HG03457 (cell line): ENCODE results near the gene PTPN13.
"Not testable (repeated sequence)": the region's sequence is repeated elsewhere in the genome, so short reads cannot be mapped to it uniquely, and the experiment has no call there.

Experiments used
- ATAC-seq: cut with Tn5 transposase; IDR thresholded peaks from one replicate; pipeline ENCODE4 v1.9.1; 2021; ENCODE audit warnings: moderate number of reproducible peaks; ENCODE audit not compliant: unreplicated experiment

PTPN13 gene

GRCh38 chr4:86688026-86688425 lies 93.9 kb downstream of the PTPN13 start:
- no peak for ATAC-seq

DNA sequence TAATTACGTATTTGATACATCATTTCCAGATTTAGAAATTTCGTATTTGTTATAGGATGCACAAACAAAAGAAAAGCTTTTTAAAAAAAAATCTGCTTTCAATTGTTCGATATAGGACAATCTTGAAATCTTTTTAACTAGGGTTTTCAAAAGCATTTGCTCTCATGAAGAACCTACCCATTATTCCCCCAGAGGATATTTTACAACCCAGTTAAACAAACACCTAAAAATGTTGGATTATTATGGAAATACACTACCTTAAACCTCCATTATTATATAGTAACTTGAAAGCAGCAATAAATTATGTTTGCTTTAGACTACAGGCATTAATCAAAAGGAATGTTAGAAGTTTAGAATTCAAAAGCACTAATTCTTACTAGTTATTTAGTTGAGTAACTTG lies 110.5 kb downstream of the PTPN13 start:
- ATAC-seq = no peak

DNA sequence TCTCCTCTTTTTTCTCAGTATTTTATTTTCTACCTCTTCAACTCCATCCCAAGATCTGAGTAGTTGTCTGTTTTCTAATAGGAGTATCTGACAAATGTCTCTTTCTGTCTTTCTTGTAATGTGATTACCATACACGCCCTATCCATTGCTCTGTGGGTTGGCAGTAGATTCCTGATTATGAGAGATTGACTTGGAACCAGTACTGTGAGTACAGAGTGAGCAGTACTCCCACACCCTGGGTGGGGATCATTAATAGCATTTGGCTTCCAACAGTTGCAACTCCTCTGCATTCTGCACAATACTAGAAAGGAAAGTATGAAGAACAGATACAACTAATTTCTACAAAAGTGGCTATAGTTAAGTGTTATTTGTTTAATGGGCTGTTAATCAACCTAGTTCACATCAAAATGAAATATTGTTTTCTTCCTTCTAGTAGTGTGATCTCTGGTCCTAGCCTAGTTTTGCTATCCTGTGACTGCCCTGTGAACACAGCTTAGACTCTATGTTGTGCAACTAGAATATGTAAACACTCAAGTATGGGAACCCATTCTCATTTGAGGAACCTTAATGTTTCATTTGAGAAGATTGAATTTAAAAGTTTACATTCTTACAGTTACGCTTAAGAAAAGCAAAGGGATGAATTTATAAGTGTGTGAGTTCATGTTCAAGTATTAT lies 112.9 kb downstream of the PTPN13 start:
- no peak for ATAC-seq

- no peak for ATAC-seq
Observed at GRCh38 chr4:86717651-86718050, 123.5 kb downstream of the PTPN13 start.

DNA sequence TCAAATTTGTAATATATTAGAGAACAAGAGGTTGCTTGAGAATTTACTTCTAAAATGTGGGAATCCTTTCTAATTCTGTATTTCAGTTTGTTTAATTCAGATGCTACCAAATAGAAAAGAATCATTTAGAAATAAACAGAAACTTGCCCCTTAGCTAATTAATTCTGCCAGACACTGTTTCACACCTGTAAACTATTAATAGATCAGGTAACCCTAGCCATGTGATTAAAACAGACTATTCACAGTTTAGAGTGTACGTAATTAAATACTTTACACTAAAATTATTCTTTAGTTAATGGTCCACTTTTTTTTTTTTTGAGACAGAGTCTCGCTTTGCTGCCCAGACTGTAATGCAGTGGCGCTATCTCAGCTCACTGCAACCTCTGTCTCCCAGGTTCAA lies 124.0 kb downstream of the PTPN13 start:
- no peak for ATAC-seq

DNA sequence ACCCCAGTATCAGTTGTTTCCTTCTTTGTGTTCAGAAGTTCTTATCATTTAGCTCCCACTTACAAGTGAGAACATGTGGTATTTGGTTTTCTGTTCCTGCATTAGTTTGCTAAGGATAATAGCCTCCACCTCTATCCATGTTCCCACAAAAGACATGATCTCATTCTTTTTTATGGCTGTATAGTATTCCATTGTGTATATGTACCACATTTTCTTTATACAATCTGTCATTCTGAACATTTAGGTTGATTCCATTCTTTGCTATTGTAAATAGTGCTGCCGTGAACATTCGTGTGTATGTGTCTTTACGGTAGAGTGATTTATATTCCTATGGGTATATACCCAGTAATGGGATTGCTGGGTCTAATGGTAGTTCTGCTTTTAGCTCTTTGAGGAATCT lies 125.0 kb downstream of the PTPN13 start:
- ATAC-seq = not testable (repeated sequence)

DNA sequence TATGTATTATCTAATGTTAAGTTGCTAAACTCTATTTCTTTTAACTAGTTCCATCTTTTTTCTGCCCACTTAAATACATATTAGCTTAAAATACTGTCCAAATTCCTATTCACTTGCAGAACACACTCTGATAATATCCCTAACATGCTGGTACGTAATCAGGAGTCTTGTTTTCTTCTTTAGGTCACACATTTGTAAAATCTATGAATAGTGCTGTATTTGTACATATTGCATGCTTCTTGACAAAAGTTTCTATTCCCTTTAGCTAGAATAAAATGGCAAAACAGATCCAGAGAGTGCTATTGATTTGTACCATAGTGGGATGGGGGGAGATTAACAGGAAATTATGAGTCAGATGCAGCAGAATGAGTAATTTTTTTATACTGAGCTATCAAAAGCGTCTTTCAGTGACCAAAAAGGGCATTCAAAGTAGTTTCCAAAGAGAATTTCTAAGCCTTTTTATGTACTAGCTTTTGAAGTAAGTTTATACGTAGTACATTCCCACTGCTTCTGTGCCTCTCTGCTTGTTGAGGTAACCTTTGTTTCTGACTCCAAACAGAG lies 126.5 kb downstream of the PTPN13 start:
- no peak for ATAC-seq

GRCh38 chr4:86721412-86721811 lies 127.3 kb downstream of the PTPN13 start:
- no peak for ATAC-seq

DNA sequence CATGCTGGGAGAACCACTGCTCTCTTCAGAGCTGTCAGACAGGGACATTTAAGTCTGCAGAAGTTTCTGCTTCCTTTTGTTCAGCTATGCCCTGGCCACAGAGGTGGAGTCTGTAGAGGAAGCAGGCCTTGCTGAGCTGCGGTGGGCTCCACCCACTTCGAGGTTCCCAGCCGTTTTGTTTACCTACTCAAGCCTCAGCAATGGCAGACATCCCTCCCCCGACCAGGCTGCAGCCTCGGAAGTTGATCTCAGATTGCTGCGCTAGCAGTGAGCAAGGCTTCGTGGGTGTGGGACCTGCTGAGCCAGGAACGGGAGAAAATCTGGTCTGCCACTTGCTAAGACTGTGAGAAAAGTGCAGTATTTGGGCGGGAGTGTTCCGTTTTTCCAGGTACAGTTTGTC lies 136.2 kb downstream of the PTPN13 start:
- no peak for ATAC-seq

- ATAC-seq = no peak
Observed at GRCh38 chr4:86737244-86737643, 143.1 kb downstream of the PTPN13 start.

DNA sequence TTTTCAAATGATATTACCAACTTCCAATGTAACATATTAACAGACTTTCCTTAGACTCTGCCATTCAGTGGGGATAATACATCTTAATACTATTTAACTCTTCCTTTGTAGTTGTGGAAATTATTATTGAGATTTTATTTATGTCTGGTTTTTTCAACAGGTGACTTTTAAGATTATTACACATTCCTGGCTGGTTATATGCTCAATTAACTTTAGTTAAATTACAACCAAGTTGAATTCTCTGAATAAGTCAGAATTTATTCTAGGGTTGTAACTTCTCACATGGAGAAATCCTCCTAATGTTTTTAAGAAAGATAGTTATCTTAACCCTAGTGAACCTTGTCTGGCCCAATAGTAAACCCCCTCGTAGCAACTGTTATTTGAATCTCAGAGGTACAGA lies 147.7 kb downstream of the PTPN13 start:
- ATAC-seq = no peak

- no peak for ATAC-seq
Observed at GRCh38 chr4:86744570-86744969, 150.5 kb downstream of the PTPN13 start.

DNA sequence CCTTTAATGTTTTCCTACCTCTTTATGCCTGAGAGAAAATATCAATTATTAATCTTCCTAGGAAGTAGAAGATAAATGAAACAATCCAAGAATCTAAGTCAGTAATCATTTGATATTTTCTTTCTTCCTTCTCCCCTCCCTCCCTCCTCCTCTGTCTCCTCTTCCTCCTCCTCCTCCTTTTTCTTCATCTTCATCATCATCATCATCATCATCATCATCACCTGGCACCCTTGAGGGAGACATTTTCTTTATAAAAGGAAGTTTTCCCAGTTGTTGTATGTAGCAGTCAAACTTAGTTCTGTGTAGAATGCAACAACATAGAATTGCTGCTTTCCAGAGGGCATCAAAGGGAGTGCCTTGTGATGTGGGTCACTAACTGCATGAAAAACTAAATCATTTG lies 155.0 kb downstream of the PTPN13 start:
- no peak for ATAC-seq

DNA sequence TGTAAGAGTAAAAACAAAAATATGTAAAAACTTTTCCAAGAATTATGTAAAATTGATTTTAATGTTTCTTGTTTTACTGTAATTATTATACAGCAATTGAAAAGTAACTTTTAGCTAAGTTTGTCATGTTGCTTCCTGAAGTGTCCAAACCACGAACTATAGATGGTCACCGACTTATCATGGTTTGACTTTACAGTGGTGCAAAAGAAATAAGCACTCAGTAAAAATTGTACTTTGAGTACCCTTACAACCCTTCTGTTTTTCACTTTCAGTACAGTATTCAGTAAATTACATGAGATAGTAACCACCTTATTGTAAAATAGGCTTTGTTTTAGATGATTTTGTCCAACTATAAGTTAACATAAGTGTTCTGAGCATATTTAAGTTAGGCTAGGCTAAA lies 161.3 kb downstream of the PTPN13 start:
- no peak for ATAC-seq

DNA sequence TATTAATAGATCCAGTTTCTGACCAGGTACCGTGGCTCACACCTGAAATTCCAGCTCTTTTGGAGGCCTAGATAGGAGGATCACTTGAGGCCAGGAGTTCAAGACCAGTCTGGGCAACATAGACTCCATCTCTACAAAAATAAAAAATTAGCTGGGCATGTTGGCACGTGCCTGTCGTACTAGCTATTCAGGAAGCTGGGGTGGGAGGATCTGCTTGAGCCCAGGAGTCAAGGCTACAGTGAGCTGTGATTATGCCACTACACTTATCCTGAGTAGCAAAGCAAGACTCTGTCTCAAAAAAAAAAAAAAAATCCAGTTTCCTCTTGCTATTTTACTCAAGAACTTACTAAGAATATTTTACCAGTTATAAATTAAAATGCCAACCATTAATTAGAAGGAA lies 163.4 kb downstream of the PTPN13 start:
- ATAC-seq = no peak

- no peak for ATAC-seq
Observed at GRCh38 chr4:86759298-86759697, 165.2 kb downstream of the PTPN13 start.

DNA sequence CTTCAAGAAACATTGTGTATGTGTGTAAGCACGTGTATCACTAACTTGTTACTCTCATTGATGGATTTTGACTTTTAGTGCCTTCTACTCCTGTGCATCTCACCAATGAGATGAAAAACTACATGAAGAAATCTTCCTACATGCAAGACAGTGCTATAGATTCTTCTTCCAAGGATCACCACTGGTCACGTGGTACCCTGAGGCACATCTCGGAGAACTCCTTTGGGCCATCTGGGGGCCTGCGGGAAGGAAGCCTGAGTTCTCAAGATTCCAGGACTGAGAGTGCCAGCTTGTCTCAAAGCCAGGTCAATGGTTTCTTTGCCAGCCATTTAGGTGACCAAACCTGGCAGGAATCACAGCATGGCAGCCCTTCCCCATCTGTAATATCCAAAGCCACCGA lies 168.5 kb downstream of the PTPN13 start:
- no peak for ATAC-seq

DNA sequence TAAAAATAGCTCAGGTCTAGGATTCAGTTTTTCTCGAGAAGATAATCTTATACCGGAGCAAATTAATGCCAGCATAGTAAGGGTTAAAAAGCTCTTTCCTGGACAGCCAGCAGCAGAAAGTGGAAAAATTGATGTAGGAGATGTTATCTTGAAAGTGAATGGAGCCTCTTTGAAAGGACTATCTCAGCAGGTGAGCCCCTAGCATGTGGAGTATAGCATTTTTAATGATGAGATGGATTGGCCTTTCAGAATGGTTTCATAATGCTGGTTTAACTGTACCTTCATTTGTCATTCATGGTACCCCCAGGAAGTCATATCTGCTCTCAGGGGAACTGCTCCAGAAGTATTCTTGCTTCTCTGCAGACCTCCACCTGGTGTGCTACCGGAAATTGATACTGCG lies 175.7 kb downstream of the PTPN13 start:
- no peak for ATAC-seq

- ATAC-seq = no peak
Observed at GRCh38 chr4:86771141-86771540, 177.0 kb downstream of the PTPN13 start.

- no peak for ATAC-seq
Observed at GRCh38 chr4:86775061-86775460, 180.9 kb downstream of the PTPN13 start.

DNA sequence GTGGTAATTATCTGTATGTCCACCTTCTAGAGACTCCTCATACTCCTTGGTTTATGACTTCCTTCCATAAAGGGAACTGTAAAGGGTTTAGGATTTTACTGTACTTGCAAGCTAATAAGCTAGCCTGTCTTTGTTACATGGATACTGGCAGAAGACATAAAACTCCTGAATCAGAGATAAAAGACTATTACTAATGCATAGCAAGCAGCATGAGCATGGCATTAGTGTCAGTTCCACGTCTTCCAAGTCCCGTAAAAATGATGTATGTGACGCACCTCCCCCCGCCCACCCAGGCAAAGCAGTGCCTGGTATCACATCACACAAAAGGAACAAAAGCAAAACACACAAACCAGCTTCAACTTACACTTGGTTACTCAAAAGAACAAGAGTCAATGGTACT lies 184.1 kb downstream of the PTPN13 start:
- no peak for ATAC-seq

- no peak for ATAC-seq
Observed at GRCh38 chr4:86788826-86789225, 194.7 kb downstream of the PTPN13 start.

GRCh38 chr4:86791126-86791525 lies 197.0 kb downstream of the PTPN13 start:
- no peak for ATAC-seq
